HCT116 (cell line): ENCODE measurements around the gene GLO1.

Experiments used
- CBX3 ChIP-seq: IDR thresholded peaks from 2 replicates; pipeline ENCODE4 v1.6.1; 2012; ENCODE audit warnings: low read depth
- EGR1 ChIP-seq: IDR thresholded peaks from 2 replicates; pipeline ENCODE4 v1.6.1; 2012; ENCODE audit warnings: low read depth
- EZH2 ChIP-seq: fragments of 200-600 bp; sonication (generic); IDR thresholded peaks from 2 replicates; pipeline ENCODE4 v1.6.1; 2017; ENCODE audit warnings: antibody characterized with exemption, mixed run types
- POLR2A ChIP-seq: IDR thresholded peaks from 2 replicates; pipeline ENCODE4 v1.7.0; 2011; ENCODE audit warnings: borderline replicate concordance; ENCODE audit not compliant: insufficient read depth, insufficient read length; ENCODE audit errors: extremely low read depth
- POLR2AphosphoS5 ChIP-seq: IDR thresholded peaks from 2 replicates; pipeline ENCODE4 v1.6.1; 2011; ENCODE audit warnings: mild to moderate bottlenecking, low read depth, low read length, moderate library complexity
- RAD21 ChIP-seq: IDR thresholded peaks from 2 replicates; pipeline ENCODE4 v1.6.1; 2012; ENCODE audit warnings: low read depth, mild to moderate bottlenecking
- SIN3A ChIP-seq: IDR thresholded peaks from 2 replicates; pipeline ENCODE4 v1.6.1; 2012; ENCODE audit warnings: low read depth
- SP1 ChIP-seq: IDR thresholded peaks from 2 replicates; pipeline ENCODE4 v1.6.1; 2012; ENCODE audit warnings: low read depth
- SRF ChIP-seq: IDR thresholded peaks from 2 replicates; pipeline ENCODE4 v1.6.1; 2012; ENCODE audit warnings: low read depth
- TF ChIP-seq, protein P1 (sequence below): IDR thresholded peaks from 2 replicates; pipeline ENCODE4 v1.6.1; 2012
- TF ChIP-seq, protein P2 (sequence below), 3 experiments: fragments of 200-600 bp in 1 of 3; sonication (generic) in 1 of 3; IDR thresholded peaks in 2 of 3; conservative IDR thresholded peaks in 1 of 3; 2 replicates each; pipeline ENCODE4 v1.5.1; 2012 to 2017; ENCODE audit warnings: low read depth in 2 of 3, low read length in 2 of 3, antibody characterized with exemption in 1 of 3, borderline replicate concordance in 1 of 3, control low read depth in 1 of 3, mild to moderate bottlenecking in 1 of 3, mixed read lengths in 1 of 3, mixed run types in 1 of 3, moderate library complexity in 1 of 3; ENCODE audit not compliant: insufficient read depth in 1 of 3
- TF ChIP-seq, protein P3 (sequence below): IDR thresholded peaks from 2 replicates; pipeline ENCODE4 v1.6.1; 2012; ENCODE audit warnings: low read depth
- TF ChIP-seq, protein P4 (sequence below): IDR thresholded peaks from 2 replicates; pipeline ENCODE4 v1.6.1; 2012

DNA sequence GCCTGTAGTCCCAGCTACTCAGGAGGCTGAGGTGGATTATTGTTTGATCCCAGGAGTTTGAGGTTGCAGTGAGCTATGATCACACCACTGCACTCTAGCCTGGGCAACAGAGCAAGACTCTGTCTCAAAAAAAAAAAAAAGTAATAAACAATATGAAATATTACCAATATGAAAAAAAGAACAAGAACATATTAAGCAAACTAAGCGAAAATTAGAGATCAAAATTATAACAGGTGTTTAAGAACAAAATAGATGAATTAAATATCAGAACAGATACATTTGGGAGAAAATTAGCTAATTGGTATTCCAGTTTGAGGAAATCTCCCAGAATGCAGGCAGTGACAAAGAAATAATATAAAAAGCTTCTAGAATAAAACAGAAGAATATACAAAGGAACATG lies 23.3 kb downstream of the GLO1 start:
- TF ChIP-seq SIN3A (no peak), POLR2AphosphoS5 (no peak), EZH2 (no peak), EGR1 (no peak), SP1 (no peak), SRF (no peak), RAD21 (no peak), CBX3 (no peak), POLR2A (no peak)
- TF ChIP-seq, protein P1, sequence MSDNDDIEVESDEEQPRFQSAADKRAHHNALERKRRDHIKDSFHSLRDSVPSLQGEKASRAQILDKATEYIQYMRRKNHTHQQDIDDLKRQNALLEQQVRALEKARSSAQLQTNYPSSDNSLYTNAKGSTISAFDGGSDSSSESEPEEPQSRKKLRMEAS = no peak
- TF ChIP-seq, protein P2, sequence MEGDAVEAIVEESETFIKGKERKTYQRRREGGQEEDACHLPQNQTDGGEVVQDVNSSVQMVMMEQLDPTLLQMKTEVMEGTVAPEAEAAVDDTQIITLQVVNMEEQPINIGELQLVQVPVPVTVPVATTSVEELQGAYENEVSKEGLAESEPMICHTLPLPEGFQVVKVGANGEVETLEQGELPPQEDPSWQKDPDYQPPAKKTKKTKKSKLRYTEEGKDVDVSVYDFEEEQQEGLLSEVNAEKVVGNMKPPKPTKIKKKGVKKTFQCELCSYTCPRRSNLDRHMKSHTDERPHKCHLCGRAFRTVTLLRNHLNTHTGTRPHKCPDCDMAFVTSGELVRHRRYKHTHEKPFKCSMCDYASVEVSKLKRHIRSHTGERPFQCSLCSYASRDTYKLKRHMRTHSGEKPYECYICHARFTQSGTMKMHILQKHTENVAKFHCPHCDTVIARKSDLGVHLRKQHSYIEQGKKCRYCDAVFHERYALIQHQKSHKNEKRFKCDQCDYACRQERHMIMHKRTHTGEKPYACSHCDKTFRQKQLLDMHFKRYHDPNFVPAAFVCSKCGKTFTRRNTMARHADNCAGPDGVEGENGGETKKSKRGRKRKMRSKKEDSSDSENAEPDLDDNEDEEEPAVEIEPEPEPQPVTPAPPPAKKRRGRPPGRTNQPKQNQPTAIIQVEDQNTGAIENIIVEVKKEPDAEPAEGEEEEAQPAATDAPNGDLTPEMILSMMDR (IDR thresholded peaks at IDR 0.05 in 2 of 3, conservative IDR thresholded peaks at IDR 0.05 in 1 of 3; ENCODE audit: borderline replicate concordance in 1 of 3, insufficient read depth in 1 of 3, low read depth in 2 of 3, low read length in 2 of 3) = no peak
- TF ChIP-seq, protein P3, sequence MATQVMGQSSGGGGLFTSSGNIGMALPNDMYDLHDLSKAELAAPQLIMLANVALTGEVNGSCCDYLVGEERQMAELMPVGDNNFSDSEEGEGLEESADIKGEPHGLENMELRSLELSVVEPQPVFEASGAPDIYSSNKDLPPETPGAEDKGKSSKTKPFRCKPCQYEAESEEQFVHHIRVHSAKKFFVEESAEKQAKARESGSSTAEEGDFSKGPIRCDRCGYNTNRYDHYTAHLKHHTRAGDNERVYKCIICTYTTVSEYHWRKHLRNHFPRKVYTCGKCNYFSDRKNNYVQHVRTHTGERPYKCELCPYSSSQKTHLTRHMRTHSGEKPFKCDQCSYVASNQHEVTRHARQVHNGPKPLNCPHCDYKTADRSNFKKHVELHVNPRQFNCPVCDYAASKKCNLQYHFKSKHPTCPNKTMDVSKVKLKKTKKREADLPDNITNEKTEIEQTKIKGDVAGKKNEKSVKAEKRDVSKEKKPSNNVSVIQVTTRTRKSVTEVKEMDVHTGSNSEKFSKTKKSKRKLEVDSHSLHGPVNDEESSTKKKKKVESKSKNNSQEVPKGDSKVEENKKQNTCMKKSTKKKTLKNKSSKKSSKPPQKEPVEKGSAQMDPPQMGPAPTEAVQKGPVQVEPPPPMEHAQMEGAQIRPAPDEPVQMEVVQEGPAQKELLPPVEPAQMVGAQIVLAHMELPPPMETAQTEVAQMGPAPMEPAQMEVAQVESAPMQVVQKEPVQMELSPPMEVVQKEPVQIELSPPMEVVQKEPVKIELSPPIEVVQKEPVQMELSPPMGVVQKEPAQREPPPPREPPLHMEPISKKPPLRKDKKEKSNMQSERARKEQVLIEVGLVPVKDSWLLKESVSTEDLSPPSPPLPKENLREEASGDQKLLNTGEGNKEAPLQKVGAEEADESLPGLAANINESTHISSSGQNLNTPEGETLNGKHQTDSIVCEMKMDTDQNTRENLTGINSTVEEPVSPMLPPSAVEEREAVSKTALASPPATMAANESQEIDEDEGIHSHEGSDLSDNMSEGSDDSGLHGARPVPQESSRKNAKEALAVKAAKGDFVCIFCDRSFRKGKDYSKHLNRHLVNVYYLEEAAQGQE = no peak
- TF ChIP-seq, protein P4, sequence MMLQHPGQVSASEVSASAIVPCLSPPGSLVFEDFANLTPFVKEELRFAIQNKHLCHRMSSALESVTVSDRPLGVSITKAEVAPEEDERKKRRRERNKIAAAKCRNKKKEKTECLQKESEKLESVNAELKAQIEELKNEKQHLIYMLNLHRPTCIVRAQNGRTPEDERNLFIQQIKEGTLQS = no peak
